ENCODE measurements around the gene NOC2L.

The NOC2L gene

GRCh38 chr1:941015-941587 lies 18.0 kb downstream of the NOC2L start:
- DNase-seq, result no peak

- DNase-seq, result no peak
These were observed 18.7 kb downstream of the NOC2L start for GRCh38 chr1:940107-941014.

- no peak for DNase-seq
These were observed 19.4 kb downstream of the NOC2L start for GRCh38 chr1:939511-940106.

- DNase-seq, result no peak
These were observed 20.2 kb downstream of the NOC2L start for GRCh38 chr1:938711-939489.

- no peak for DNase-seq
These were observed 20.9 kb downstream of the NOC2L start for GRCh38 chr1:938088-938683.

- DNase-seq, result no peak
These were observed 21.5 kb downstream of the NOC2L start for GRCh38 chr1:937521-937920.

GRCh38 chr1:936348-937264 lies 22.4 kb downstream of the NOC2L start:
- no peak for DNase-seq

GRCh38 chr1:935751-936231 lies 23.3 kb downstream of the NOC2L start:
- DNase-seq, result no peak

GRCh38 chr1:934991-935750 lies 23.9 kb downstream of the NOC2L start:
- DNase-seq, result no peak

GRCh38 chr1:933603-933940 lies 25.5 kb downstream of the NOC2L start:
- no peak for DNase-seq

GRCh38 chr1:932776-933602 lies 26.1 kb downstream of the NOC2L start:
- no peak for DNase-seq

GRCh38 chr1:932173-932510 lies 26.9 kb downstream of the NOC2L start:
- DNase-seq, result no peak

GRCh38 chr1:931380-932172 lies 27.5 kb downstream of the NOC2L start:
- no peak for DNase-seq

GRCh38 chr1:930633-931138 lies 28.4 kb downstream of the NOC2L start:
- DNase-seq, result no peak

GRCh38 chr1:929712-930632 lies 29.1 kb downstream of the NOC2L start:
- DNase-seq, result no peak

- no peak for DNase-seq
These were observed 30.0 kb downstream of the NOC2L start for GRCh38 chr1:928825-929661.

- no peak for DNase-seq
These were observed 31.3 kb downstream of the NOC2L start for GRCh38 chr1:927748-928147.
